OCI-LY3 (cell line): ENCODE results near the gene ALG11.

Experiments used
- H2AFZ ChIP-seq: fragments of 200-600, 300-600 bp; shearing (Covaris generic); 2 replicates; pipeline ENCODE4 v1.6.0; 2014; ENCODE audit warnings: antibody characterized with exemption, low read depth, low read length
- H3K27ac ChIP-seq: fragments of 200-600, 300-600 bp; sonication (generic); 2 replicates; pipeline ENCODE4 v1.5.1; 2014; ENCODE audit warnings: mild to moderate bottlenecking, low read length, moderate library complexity, mixed read lengths
- H3K27me3 ChIP-seq: fragments of 200-600, 300-600 bp; sonication (generic); 2 replicates; pipeline ENCODE4 v1.6.1; 2014; ENCODE audit warnings: low read depth, low read length, mixed read lengths
- H3K36me3 ChIP-seq: fragments of 200-600, 300-600 bp; sonication (generic); replicated peaks from 2 replicates; pipeline ENCODE3; 2014; ENCODE audit warnings: low read depth, low read length, mixed read lengths
- H3K4me1 ChIP-seq: fragments of 300-600, 200-600 bp; sonication (generic); 2 replicates; pipeline ENCODE4 v1.6.1; 2014; ENCODE audit warnings: low read length, mixed read lengths
- H3K4me2 ChIP-seq: fragments of 200-600, 300-600 bp; sonication (generic); 2 replicates; pipeline ENCODE4 v1.6.1; 2014; ENCODE audit warnings: low read length, mixed read lengths
- H3K4me3 ChIP-seq: fragments of 300-600, 200-600 bp; sonication (generic); 2 replicates; pipeline ENCODE4 v1.5.1; 2014; ENCODE audit warnings: antibody characterized with exemption, mild to moderate bottlenecking, low read length, moderate library complexity
- H3K79me2 ChIP-seq: fragments of 300-600, 200-600 bp; shearing (Covaris generic); 2 replicates; pipeline ENCODE4 v1.6.1; 2014; ENCODE audit warnings: mild to moderate bottlenecking, low read length, mixed read lengths
- H3K9ac ChIP-seq: fragments of 300-600, 200-600 bp; shearing (Covaris generic); 2 replicates; pipeline ENCODE4 v1.6.0; 2014; ENCODE audit warnings: mild to moderate bottlenecking, low read length, moderate library complexity
- H3K9me3 ChIP-seq: fragments of 200-600, 300-600 bp; shearing (Covaris generic); 2 replicates; pipeline ENCODE4 v1.6.1; 2014; ENCODE audit warnings: low read length, mixed read lengths; ENCODE audit not compliant: insufficient read depth
- H4K20me1 ChIP-seq: fragments of 200-600, 300-600 bp; sonication (generic); 2 replicates; pipeline ENCODE4 v1.6.1; 2016; ENCODE audit warnings: low read length, mixed read lengths; ENCODE audit not compliant: insufficient read depth
- CTCF ChIP-seq: fragments of 200-600, 300-600 bp; sonication (generic); IDR thresholded peaks from 2 replicates; pipeline ENCODE4 v1.5.1; 2014; ENCODE audit warnings: antibody characterized with exemption, low read length, low read depth
- EZH2phosphoT487 ChIP-seq: fragments of 200-600 bp; shearing (Covaris generic); IDR thresholded peaks from 2 replicates; pipeline ENCODE4 v1.6.1; 2018; ENCODE audit warnings: antibody characterized with exemption, mixed run types, low read depth

Gene ALG11

GRCh38 chr13:51997186-51997585, 15.0 kb upstream of the ALG11 start:
- H3K4me1 ChIP-seq, result peaks cover 3% of the 10 kb centered on the region; the same call in 1 of the 2 replicates
- no peak overlapping the region for H3K4me2 ChIP-seq
- no peaks in the 10 kb centered on the region for H3K36me3 ChIP-seq
- TF ChIP-seq EZH2phosphoT487, result no peak
- TF ChIP-seq CTCF, result no peak
- no peak overlapping the region for H3K27ac ChIP-seq
- H3K27me3 ChIP-seq, result peaks cover 20% of the 10 kb centered on the region
- H3K9me3 ChIP-seq, result no peaks in the 10 kb centered on the region
- no peaks in the 10 kb centered on the region for H4K20me1 ChIP-seq
- no peaks in the 10 kb centered on the region for H3K79me2 ChIP-seq
- H3K9ac ChIP-seq, result no peak overlapping the region
- no peak overlapping the region for H3K4me3 ChIP-seq
- no peak overlapping the region for H2AFZ ChIP-seq

GRCh38 chr13:51997641-51998330, 14.4 kb upstream of the ALG11 start:
- Histone ChIP-seq H3K27ac (no peak overlapping the region), H2AFZ (no peak overlapping the region), H3K36me3 (no peaks in the 10 kb centered on the region), H3K4me1 (peaks cover 3% of the 10 kb centered on the region; the same call in 1 of the 2 replicates), H3K4me2 (no peak overlapping the region), H3K9me3 (no peaks in the 10 kb centered on the region), H3K79me2 (no peaks in the 10 kb centered on the region), H3K27me3 (peaks cover 20% of the 10 kb centered on the region), H3K9ac (no peak overlapping the region), H3K4me3 (no peak overlapping the region), H4K20me1 (no peaks in the 10 kb centered on the region)
- TF ChIP-seq CTCF, result no peak
- TF ChIP-seq EZH2phosphoT487, result no peak

GRCh38 chr13:51998723-51999509, 13.3 kb upstream of the ALG11 start:
- H3K27ac ChIP-seq, result no peak overlapping the region
- no peaks in the 10 kb centered on the region for H4K20me1 ChIP-seq
- no peak overlapping the region for H3K9ac ChIP-seq
- no peaks in the 10 kb centered on the region for H3K36me3 ChIP-seq
- no peak overlapping the region for H3K4me2 ChIP-seq
- H3K9me3 ChIP-seq, result no peaks in the 10 kb centered on the region
- H3K27me3 ChIP-seq, result peaks cover 20% of the 10 kb centered on the region
- no peak overlapping the region for H3K4me3 ChIP-seq
- H3K4me1 ChIP-seq, result peaks cover 3% of the 10 kb centered on the region; the same call in 1 of the 2 replicates
- no peak overlapping the region for H2AFZ ChIP-seq
- TF ChIP-seq CTCF (no peak), EZH2phosphoT487 (no peak)
- H3K79me2 ChIP-seq, result no peaks in the 10 kb centered on the region

GRCh38 chr13:51999510-51999911, 12.7 kb upstream of the ALG11 start:
- H4K20me1 ChIP-seq, result no peaks in the 10 kb centered on the region
- H3K79me2 ChIP-seq, result no peaks in the 10 kb centered on the region
- H3K9ac ChIP-seq, result no peak overlapping the region
- no peaks in the 10 kb centered on the region for H3K9me3 ChIP-seq
- peaks cover 3% of the 10 kb centered on the region; the same call in 1 of the 2 replicates for H3K4me1 ChIP-seq
- no peak overlapping the region for H3K4me2 ChIP-seq
- H3K4me3 ChIP-seq, result no peak overlapping the region
- H3K27me3 ChIP-seq, result peaks cover 20% of the 10 kb centered on the region
- H3K36me3 ChIP-seq, result no peaks in the 10 kb centered on the region
- no peak overlapping the region for H2AFZ ChIP-seq
- no peak overlapping the region for H3K27ac ChIP-seq
- TF ChIP-seq CTCF (no peak), EZH2phosphoT487 (no peak)
